CMK (cell line): ENCODE measurements around the gene SPACA7.

Experiments used
- DNase-seq: peaks from one replicate; pipeline ENCODE4 v3.0.0-alpha.2; 2010; ENCODE audit warnings: low read depth

SPACA7 gene

DNA sequence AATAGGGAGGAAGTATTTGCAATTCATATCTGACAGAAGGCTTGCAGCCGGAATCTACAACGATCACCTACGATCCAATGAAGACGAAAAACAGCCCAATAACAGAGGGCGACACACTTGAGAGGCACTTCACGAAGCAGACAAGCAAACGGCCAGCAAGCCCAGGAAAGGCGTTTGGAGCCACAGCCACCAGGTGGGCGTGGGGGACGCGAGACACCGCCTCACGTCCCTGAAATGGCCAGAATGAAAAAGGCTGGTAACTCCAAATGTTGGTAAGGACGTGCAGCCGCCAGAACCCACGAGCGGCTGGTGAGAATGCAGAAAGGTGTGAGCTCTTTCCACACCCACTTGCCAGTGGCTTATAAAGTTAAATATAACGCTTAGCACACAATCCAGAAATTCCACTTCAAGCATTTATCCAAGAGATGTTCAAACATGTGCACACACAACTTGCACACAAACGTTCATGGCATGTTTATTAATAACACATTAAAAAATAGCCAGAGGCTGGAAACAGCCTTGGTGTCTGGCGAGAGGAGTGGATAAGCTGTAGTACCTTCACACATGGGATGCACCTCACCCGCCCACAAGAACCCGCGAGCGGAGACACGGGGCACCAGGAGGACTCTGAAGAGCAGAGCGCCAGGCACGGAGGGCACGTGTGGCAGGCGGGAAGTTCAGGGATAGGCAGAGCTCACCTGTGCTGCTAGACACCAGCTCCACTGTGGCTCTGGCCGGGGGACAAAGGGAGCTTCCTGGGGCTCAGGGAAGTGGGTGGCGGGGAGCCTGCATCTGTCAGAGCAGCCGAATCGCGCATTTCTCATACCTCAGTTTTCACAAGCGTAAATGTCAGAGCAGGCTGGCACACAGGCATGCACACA, 89.3 kb downstream of the SPACA7 start:
- no peak for DNase-seq

- DNase-seq = no peak
These were observed 90.2 kb downstream of the SPACA7 start for GRCh38 chr13:112466132-112467058.

GRCh38 chr13:112467236-112467635, 91.1 kb downstream of the SPACA7 start:
- DNase-seq = no peak

- no peak for DNase-seq
These were observed 91.9 kb downstream of the SPACA7 start for GRCh38 chr13:112468069-112468468.

DNA sequence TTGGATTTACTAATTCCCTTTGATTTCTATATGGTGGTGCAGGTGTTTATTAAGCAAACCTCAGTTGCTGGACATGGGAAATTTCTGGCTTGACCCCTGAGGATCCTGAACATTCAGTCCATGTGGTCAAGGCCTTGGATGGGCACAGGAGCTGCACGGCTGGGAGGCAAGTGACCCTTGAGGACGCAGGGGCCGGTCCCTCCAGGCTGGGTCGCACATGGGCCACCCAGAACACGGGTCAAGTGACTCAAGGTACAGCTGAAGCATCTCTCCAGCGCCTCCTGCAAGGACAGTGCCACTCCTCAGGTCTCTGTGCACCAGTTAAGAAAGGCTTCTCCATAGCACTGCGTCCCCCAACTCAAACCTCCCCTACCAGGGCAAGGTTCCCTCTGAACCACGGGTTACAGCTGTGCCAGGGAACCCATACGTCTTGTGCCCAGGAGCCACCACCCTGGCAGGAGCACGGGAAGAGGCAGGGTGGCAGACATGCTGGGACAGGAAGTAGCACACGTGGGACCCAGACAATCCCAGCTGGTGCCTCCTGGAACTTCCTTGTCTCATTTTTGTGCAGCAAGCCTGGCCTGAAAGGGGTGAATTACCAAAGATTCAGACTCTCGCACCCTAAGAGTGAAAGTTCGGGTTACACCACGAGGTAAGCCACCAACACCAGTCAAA, 93.1 kb downstream of the SPACA7 start:
- DNase-seq = no peak

DNA sequence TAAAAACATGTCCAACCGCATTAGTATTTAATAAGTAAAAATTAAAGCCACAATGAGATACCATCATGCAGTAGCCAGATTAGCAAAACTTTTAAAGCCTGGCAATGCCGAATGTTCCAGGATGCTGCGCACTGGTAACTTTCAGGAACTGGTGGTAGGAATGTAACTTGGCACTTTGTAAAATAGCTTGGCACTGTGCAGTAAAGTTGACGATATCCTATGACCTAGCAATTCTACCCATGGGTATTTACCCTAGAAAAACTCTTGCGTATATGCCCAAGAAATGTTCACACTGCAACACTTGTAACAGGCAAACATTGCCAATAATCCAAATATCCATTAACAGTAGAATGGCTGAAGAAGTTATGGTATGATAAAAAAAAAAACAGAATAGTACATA, 97.7 kb downstream of the SPACA7 start:
- DNase-seq = no peak

GRCh38 chr13:112474869-112475268, 98.7 kb downstream of the SPACA7 start:
- DNase-seq = no peak

DNA sequence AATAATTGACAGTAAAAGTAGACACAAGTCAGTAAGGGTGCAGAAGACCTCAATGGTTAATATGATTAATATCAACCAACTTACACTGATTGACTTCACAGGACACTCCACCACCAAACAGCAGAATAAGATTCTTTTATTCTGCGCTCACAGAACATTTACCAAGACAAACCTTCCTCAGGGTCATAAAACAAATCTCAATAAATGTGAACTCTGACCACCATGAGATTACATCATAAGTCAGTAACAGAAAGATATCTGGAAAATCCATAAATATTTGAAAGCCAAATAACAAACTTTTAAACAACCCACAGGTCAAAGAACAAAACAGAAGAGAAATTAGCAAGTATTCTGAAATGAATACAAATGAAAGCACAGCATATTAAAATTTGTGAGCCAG, 99.7 kb downstream of the SPACA7 start:
- DNase-seq = no peak

DNA sequence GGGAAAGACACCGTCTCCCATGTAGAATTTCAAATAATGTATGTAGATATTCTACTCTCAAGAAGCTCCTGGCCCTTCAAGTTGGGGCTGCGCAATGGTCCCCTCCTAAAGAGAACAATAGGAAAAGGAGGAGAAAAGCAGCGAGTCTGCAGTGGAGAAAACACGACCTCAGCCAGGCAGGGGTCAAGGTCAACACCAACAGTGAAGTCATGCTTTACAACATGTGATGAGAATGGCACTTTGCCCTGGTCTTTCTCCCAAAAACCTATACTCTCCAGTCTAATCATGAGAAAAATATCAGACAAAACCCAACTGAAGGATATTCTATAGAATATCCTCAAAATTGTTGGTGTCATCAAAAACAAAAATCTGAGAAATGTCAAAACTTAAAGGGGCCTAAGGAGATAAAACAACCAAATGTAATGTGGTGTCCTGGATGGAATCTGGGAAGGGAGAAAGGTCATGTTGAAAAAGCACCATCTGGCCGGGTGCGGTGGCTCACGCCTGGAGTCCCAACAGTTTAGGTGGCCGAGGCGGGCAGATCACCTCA, 101.0 kb downstream of the SPACA7 start:
- DNase-seq = no peak

- DNase-seq = no peak
These were observed 103.2 kb downstream of the SPACA7 start for GRCh38 chr13:112479389-112479788.

- DNase-seq = no peak
These were observed 105.3 kb downstream of the SPACA7 start for GRCh38 chr13:112481458-112481857.

DNA sequence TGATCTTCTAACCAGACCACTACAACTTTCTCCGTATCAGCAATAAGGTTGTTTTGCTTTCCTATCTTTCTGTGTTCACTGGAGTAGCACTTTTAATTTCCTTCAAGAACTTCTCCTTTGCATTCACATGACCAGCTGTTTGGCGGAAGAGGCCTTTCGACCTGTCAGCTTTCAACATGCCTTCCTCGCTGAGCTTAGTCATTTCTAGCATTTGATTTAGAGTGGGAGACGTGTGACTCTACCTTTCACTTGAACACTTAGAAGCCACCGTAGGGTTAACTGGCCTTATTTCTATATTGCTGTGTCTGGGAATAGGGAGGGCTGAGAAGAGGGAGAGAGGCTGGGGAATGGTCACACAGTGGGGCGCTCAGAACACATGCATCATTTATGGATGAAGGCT, 107.1 kb downstream of the SPACA7 start:
- DNase-seq = no peak
